ENCODE data around the gene CRAMP1. TPM values are rescaled to one million over a fixed set of nuclear protein-coding genes. Genes with fewer than 3 reads are reported as not detected.

CRAMP1 gene
- total and polyA plus RNA-seq, 2 of the 8 experiments (the other 6 are each of a cell fraction or from before 2014, with no cell fraction given) = 19.2 to 23.2 TPM

DNA sequence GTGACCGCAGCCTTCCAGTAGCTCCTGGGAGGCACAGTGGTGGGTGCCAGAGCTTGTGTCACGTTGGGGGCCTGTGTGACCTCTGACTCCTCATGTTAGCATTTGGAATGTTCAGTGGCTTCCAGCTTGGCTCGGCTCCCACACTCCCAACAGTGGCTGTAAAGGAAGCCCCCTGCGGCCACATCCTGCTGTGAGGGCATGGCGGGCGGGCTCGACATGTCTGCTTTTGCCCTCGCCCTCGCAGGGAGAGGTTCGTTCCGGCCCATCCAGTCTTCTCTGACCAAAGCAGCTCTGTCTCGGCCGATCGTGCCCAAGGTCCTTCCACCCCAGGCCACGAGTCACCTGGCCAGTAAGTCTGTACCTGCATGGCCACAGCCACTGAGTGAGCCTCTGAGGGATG is 53.7 kb downstream of the CRAMP1 start:
- Histone ChIP-seq H3K4ac (replicated peaks; ENCODE audit: insufficient read length, low read depth, low read length) (no peak overlapping the region), H2AFZ (ENCODE audit: low read length) (no peak overlapping the region), H4K8ac (ENCODE audit: extremely low read depth, insufficient read depth, low read length) (no peak overlapping the region), H3K79me2 (ENCODE audit: control insufficient read depth in 1 of 2, insufficient read depth in 2 of 2, low read length in 2 of 2) (no peaks in the 10 kb centered on the region), H3K4me3 (ENCODE audit: extremely low read depth in 1 of 4, insufficient read depth in 2 of 4, low read depth in 3 of 4, low read length in 4 of 4) (no peak overlapping the region), H3K9ac (replicated peaks in 1 of 4; ENCODE audit: extremely low read depth in 1 of 4, low read depth in 3 of 4, low read length in 3 of 4) (no peak overlapping the region), H3K36me3 (ENCODE audit: control insufficient read depth in 2 of 4, insufficient read depth in 4 of 4, low read length in 3 of 4) (peaks cover 24 to 69% (median 58%) of the 10 kb centered on the region in 4 experiments), H2BK20ac (ENCODE audit: low read length) (no peak overlapping the region), H3K56ac (replicated peaks; ENCODE audit: insufficient read length, low read depth, low read length) (no peak overlapping the region), H3K23ac (ENCODE audit: insufficient read length) (no peak overlapping the region), H4K91ac (replicated peaks; ENCODE audit: insufficient read length, low read length) (no peak overlapping the region), H2BK12ac (ENCODE audit: low read depth, low read length) (no peak overlapping the region), H2AK5ac (ENCODE audit: low read depth, low read length) (no peak overlapping the region), H3K18ac (ENCODE audit: extremely low read depth, low read length) (no peak overlapping the region), H2BK5ac (ENCODE audit: low read depth, low read length) (no peak overlapping the region), H3K4me1 (replicated peaks in 1 of 4; ENCODE audit: control insufficient read depth in 3 of 4, insufficient read depth in 4 of 4, low read length in 3 of 4) (no peaks in the 10 kb centered on the region), H3K79me1 (ENCODE audit: low read depth, low read length) (no peaks in the 10 kb centered on the region), H3K4me2 (ENCODE audit: insufficient read depth in 1 of 2, low read depth in 2 of 2, low read length in 2 of 2) (no peak overlapping the region), H2BK15ac (ENCODE audit: low read length) (no peak overlapping the region), H3K27me3 (replicated peaks in 1 of 4; ENCODE audit: control insufficient read depth in 3 of 4, extremely low read depth in 1 of 4, insufficient read depth in 3 of 4, low read length in 3 of 4) (no peaks in the 10 kb centered on the region; a peak in 1 of 7 replicates), H3K27ac (ENCODE audit: low read depth, low read length) (no peak overlapping the region), H3K23me2 (ENCODE audit: low read depth, low read length) (no peaks in the 10 kb centered on the region), H4K5ac (ENCODE audit: insufficient read length, low read depth, low read length) (no peak overlapping the region), H3K14ac (ENCODE audit: insufficient read length) (no peak overlapping the region), H4K20me1 (replicated peaks in 1 of 2; ENCODE audit: control insufficient read depth in 1 of 2, insufficient read depth in 2 of 2, low read length in 2 of 2) (peaks cover 0 to 5% of the 10 kb centered on the region in 2 experiments), H3K9me3 (ENCODE audit: insufficient read depth in 2 of 2, low read depth in 1 of 2, low read length in 1 of 2) (no peaks in the 10 kb centered on the region), H2BK120ac (replicated peaks; ENCODE audit: low read depth, low read length) (no peak overlapping the region)
- POLR2A ChIA-PET (ENCODE audit: partially characterized antibody) = interaction anchor here (1.8 to 3.1 kb wide), 2 partner anchors 10 to 12 kb away, joined by 3 to 8 read pairs; partner anchors contain the start of gene JPT2
- WGBS, 2 experiments (ENCODE audit: extremely low coverage in 1 of 2, insufficient coverage in 1 of 2, insufficient read length in 1 of 2, insufficient replicate concordance in 2 of 2, low coverage in 1 of 2, low lambda C conversion rate in 2 of 2, missing lambda C conversion rate in 1 of 2) = 83% methylated on average over 15 of the region's 15 CpGs; no CpG with 5 or more reads in 1 of the 2 experiments
- CTCF ChIA-PET (ENCODE audit: partially characterized antibody) = interaction anchor here (0.7 to 1.2 kb wide), 2 partner anchors 12 to 93 kb away, joined by 3 read pairs; partner anchors contain the start of gene JPT2
- no peak for FAIRE-seq
- DNase-seq (ENCODE audit: low read depth in 1 of 2, low spot score in 2 of 2) = no peak
- no peak for TF ChIP-seq CBX5 (IDR thresholded peaks at IDR 0.05; ENCODE audit: low read depth, low read length)
- TF ChIP-seq SUZ12 (IDR thresholded peaks at IDR 0.05; ENCODE audit: low read length) = no peak
- no peak for TF ChIP-seq RAD21 (IDR thresholded peaks at IDR 0.05 in 1 of 2, conservative IDR thresholded peaks at IDR 0.05 in 1 of 2; ENCODE audit: low read depth in 2 of 2, low read length in 2 of 2)
- no peak for TF ChIP-seq EZH2 (IDR thresholded peaks at IDR 0.05; ENCODE audit: low read depth, low read length, severe bottlenecking)
- no peak for TF ChIP-seq BRCA1 (IDR thresholded peaks at IDR 0.05; ENCODE audit: low read depth, low read length)
- TF ChIP-seq EGR1 (IDR thresholded peaks at IDR 0.05; ENCODE audit: borderline replicate concordance, low read depth, low read length) = no peak
- no peak for TF ChIP-seq TAF1 (IDR thresholded peaks at IDR 0.05; ENCODE audit: low read depth, low read length)
- TF ChIP-seq BACH1 (IDR thresholded peaks at IDR 0.05; ENCODE audit: low read length) = no peak
- TF ChIP-seq RXRA (IDR thresholded peaks at IDR 0.05; ENCODE audit: insufficient read depth, low read depth, low read length) = no peak
- no peak for TF ChIP-seq ATF3 (IDR thresholded peaks at IDR 0.05; ENCODE audit: insufficient read depth, low read depth, low read length)
- no peak for TF ChIP-seq CBX8 (IDR thresholded peaks at IDR 0.05; ENCODE audit: borderline replicate concordance, low read depth, low read length)
- TF ChIP-seq FOSL1 (IDR thresholded peaks at IDR 0.05; ENCODE audit: insufficient read depth, low read depth, low read length) = no peak
- TF ChIP-seq POLR2AphosphoS5 (IDR thresholded peaks at IDR 0.05; ENCODE audit: low read depth, low read length) = no peak
- TF ChIP-seq SIRT6 (IDR thresholded peaks at IDR 0.05; ENCODE audit: low read length) = no peak
